ENCODE results near the gene GTF2B. TPM values are rescaled to one million over a fixed set of nuclear protein-coding genes. Genes with fewer than 3 reads are reported as not detected.
A peak's percentile ranks its signal among the peaks of the same experiment; 100 is the strongest.
"Not testable (repeated sequence)": the region's sequence is repeated elsewhere in the genome, so short reads cannot be mapped to it uniquely, and the experiment has no call there.

Gene GTF2B
- total RNA-seq = 30.8 and 32.6 TPM in 2 replicates
- polyA plus RNA-seq = 39.6 and 43.1 TPM in 2 replicates

GRCh38 chr1:88891318-88891950 is at the start of gene GTF2B:
Gene GTF2B, minus strand, starts transcription at chr1:88891567. Its CDS starts 68 bp downstream, at chr1:88891499.
- TF ChIP-seq CTCF (IDR thresholded peaks at IDR 0.05; ENCODE audit: low read depth, low read length) = no peak
- Histone ChIP-seq H3K36me3 (peaks cover 7% of the 10 kb centered on the region), H3K9me3 (ENCODE audit: low read depth) (no peaks in the 10 kb centered on the region), H3K4me1 (ENCODE audit: low read depth) (peaks cover 8% of the 10 kb centered on the region), H3K27ac (peak within 1 kb of the TSS; percentile 92), H3K27me3 (no peaks in the 10 kb centered on the region), H3K4me3 (peak within 1 kb of the TSS; percentile 90)
- peak; percentile 90 to 97 for DNase-seq (ENCODE audit: low read depth in 1 of 2, low spot score in 1 of 2)

- not testable (repeated sequence) for DNase-seq (ENCODE audit: low read depth in 1 of 2, low spot score in 1 of 2); H3K9me3 ChIP-seq (ENCODE audit: low read depth); H3K27me3 ChIP-seq; H3K27ac ChIP-seq; H3K4me1 ChIP-seq (ENCODE audit: low read depth); H3K4me3 ChIP-seq
- H3K36me3 ChIP-seq = peaks cover 33% of the 10 kb centered on the region
Observed at GRCh38 chr1:88938528-88938927, 47.2 kb upstream of the GTF2B start.

- no peak overlapping the region for H3K4me3 ChIP-seq
- no peaks in the 10 kb centered on the region for H3K9me3 ChIP-seq (ENCODE audit: low read depth)
- TF ChIP-seq CTCF (IDR thresholded peaks at IDR 0.05; ENCODE audit: low read depth, low read length) = no peak
- H3K4me1 ChIP-seq (ENCODE audit: low read depth) = no peaks in the 10 kb centered on the region
- H3K36me3 ChIP-seq = peaks cover 34% of the 10 kb centered on the region
- no peaks in the 10 kb centered on the region for H3K27me3 ChIP-seq
- H3K27ac ChIP-seq = peak overlapping the region; percentile 38
- no peak for DNase-seq (ENCODE audit: low read depth in 1 of 2, low spot score in 1 of 2)
Observed at GRCh38 chr1:88936760-88937342, 45.5 kb upstream of the GTF2B start.

- H3K9me3 ChIP-seq (ENCODE audit: low read depth) = no peaks in the 10 kb centered on the region
- H3K4me3 ChIP-seq = no peak overlapping the region
- peaks cover 27% of the 10 kb centered on the region for H3K36me3 ChIP-seq
- DNase-seq (ENCODE audit: low read depth in 1 of 2, low spot score in 1 of 2) = no peak
- H3K27me3 ChIP-seq = no peaks in the 10 kb centered on the region
- H3K4me1 ChIP-seq (ENCODE audit: low read depth) = no peaks in the 10 kb centered on the region
- TF ChIP-seq CTCF (IDR thresholded peaks at IDR 0.05; ENCODE audit: low read depth, low read length) = no peak
- H3K27ac ChIP-seq = no peak overlapping the region
Observed at GRCh38 chr1:88936223-88936523, 44.8 kb upstream of the GTF2B start.

GRCh38 chr1:88935522-88936222 is 44.3 kb upstream of the GTF2B start:
- Histone ChIP-seq H3K36me3 (peaks cover 25% of the 10 kb centered on the region), H3K4me3 (no peak overlapping the region), H3K9me3 (ENCODE audit: low read depth) (no peaks in the 10 kb centered on the region), H3K4me1 (ENCODE audit: low read depth) (no peaks in the 10 kb centered on the region), H3K27me3 (no peaks in the 10 kb centered on the region), H3K27ac (no peak overlapping the region)
- DNase-seq (ENCODE audit: low read depth in 1 of 2, low spot score in 1 of 2) = peak; percentile 55 to 64
- TF ChIP-seq CTCF (IDR thresholded peaks at IDR 0.05; ENCODE audit: low read depth, low read length) = peak; percentile 63

GRCh38 chr1:88930176-88930575 is 38.8 kb upstream of the GTF2B start:
- H3K27me3 ChIP-seq; H3K9me3 ChIP-seq (ENCODE audit: low read depth); H3K4me1 ChIP-seq (ENCODE audit: low read depth); DNase-seq (ENCODE audit: low read depth in 1 of 2, low spot score in 1 of 2); H3K27ac ChIP-seq; H3K4me3 ChIP-seq: not testable (repeated sequence)
- peaks cover 15% of the 10 kb centered on the region for H3K36me3 ChIP-seq
